Peyer's patch (tissue), 4 donors: Measurements from ENCODE around the gene KIF21A.

Source experiments
- POLR2A ChIP-seq, 2 donors: fragments of 450-650 bp; IDR thresholded peaks; one replicate each; pipeline ENCODE4 v1.5.1; 2017; ENCODE audit warnings: antibody characterized with exemption in 2 of 2, mild to moderate bottlenecking in 2 of 2, moderate library complexity in 2 of 2
- TF ChIP-seq, protein P1 (sequence below), 6 experiments: fragments of 450-650 bp in 4 of 6; fragments of 200-600 bp in 2 of 6; sonication (generic) in 1 of 6; IDR thresholded peaks; one replicate each; pipeline ENCODE4 v1.5.1; 2017 to 2019; ENCODE audit warnings: antibody characterized with exemption in 6 of 6, mild to moderate bottlenecking in 3 of 6, moderate library complexity in 1 of 6

DNA sequence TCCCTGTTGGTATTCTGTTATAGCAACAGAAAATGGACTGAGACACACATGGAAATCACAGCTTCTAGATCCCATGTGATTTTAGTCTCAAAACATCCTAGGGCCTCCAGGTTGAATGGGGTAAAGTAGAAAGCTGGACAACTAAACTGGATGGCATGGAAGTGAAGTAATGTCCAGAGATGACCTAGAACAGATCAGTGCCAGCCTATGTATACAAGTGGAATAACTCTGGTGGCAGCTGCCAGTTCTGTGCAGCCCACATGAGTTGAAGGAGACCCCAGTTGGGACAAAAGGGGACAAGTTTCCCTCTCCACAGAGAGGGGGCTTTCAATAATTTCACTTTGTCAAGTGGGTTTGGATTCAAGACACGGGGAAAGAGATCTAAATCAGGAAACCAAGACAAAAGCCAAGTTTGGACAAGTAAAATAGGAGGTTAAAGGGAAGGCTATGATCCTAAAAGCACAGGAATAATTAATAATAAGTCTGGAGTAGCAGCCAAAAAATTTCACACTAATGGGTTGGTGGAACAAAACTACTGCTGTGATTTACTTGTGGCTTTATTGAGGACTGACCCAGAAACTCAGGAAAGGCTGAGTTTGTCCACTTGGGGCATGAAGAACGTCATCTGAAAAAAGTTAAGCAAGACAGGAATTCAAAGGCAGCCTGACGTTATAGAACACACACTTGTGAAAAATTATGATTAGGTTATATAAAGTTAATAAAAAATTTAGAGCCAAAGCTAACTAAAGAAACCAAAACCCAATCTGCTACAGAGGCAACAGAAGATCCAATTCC is 11.7 kb downstream of the KIF21A start:
- TF ChIP-seq, protein P1, sequence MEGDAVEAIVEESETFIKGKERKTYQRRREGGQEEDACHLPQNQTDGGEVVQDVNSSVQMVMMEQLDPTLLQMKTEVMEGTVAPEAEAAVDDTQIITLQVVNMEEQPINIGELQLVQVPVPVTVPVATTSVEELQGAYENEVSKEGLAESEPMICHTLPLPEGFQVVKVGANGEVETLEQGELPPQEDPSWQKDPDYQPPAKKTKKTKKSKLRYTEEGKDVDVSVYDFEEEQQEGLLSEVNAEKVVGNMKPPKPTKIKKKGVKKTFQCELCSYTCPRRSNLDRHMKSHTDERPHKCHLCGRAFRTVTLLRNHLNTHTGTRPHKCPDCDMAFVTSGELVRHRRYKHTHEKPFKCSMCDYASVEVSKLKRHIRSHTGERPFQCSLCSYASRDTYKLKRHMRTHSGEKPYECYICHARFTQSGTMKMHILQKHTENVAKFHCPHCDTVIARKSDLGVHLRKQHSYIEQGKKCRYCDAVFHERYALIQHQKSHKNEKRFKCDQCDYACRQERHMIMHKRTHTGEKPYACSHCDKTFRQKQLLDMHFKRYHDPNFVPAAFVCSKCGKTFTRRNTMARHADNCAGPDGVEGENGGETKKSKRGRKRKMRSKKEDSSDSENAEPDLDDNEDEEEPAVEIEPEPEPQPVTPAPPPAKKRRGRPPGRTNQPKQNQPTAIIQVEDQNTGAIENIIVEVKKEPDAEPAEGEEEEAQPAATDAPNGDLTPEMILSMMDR (IDR thresholded peaks at IDR 0.05), result no peak
- no peak for TF ChIP-seq POLR2A (IDR thresholded peaks at IDR 0.05)
